ENCODE results near the gene PRDM16.

- TF ChIP-seq, protein P1, sequence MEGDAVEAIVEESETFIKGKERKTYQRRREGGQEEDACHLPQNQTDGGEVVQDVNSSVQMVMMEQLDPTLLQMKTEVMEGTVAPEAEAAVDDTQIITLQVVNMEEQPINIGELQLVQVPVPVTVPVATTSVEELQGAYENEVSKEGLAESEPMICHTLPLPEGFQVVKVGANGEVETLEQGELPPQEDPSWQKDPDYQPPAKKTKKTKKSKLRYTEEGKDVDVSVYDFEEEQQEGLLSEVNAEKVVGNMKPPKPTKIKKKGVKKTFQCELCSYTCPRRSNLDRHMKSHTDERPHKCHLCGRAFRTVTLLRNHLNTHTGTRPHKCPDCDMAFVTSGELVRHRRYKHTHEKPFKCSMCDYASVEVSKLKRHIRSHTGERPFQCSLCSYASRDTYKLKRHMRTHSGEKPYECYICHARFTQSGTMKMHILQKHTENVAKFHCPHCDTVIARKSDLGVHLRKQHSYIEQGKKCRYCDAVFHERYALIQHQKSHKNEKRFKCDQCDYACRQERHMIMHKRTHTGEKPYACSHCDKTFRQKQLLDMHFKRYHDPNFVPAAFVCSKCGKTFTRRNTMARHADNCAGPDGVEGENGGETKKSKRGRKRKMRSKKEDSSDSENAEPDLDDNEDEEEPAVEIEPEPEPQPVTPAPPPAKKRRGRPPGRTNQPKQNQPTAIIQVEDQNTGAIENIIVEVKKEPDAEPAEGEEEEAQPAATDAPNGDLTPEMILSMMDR (IDR thresholded peaks at IDR 0.05; ENCODE audit: low read length): no peak
- no peak for TF ChIP-seq EZH2 (IDR thresholded peaks at IDR 0.05; ENCODE audit: borderline replicate concordance, low read length)
Measured at GRCh38 chr1:3461238-3461933, 392.4 kb downstream of the PRDM16 start.

Data from OCI-LY1 (cell line).